22Rv1 (cell line): ENCODE measurements around the gene CALHM3.

ENCODE experiments used
- ZFX ChIP-seq: fragments of 450-650 bp; IDR thresholded peaks from 2 replicates; pipeline ENCODE4 v1.6.1; 2017; ENCODE audit warnings: antibody characterized with exemption, borderline replicate concordance
- TF ChIP-seq, protein P1 (sequence below): fragments of 450-650 bp; IDR thresholded peaks from 2 replicates; pipeline ENCODE4 v1.5.1; 2017; ENCODE audit warnings: mild to moderate bottlenecking

- TF ChIP-seq ZFX = no peak
- TF ChIP-seq, protein P1, sequence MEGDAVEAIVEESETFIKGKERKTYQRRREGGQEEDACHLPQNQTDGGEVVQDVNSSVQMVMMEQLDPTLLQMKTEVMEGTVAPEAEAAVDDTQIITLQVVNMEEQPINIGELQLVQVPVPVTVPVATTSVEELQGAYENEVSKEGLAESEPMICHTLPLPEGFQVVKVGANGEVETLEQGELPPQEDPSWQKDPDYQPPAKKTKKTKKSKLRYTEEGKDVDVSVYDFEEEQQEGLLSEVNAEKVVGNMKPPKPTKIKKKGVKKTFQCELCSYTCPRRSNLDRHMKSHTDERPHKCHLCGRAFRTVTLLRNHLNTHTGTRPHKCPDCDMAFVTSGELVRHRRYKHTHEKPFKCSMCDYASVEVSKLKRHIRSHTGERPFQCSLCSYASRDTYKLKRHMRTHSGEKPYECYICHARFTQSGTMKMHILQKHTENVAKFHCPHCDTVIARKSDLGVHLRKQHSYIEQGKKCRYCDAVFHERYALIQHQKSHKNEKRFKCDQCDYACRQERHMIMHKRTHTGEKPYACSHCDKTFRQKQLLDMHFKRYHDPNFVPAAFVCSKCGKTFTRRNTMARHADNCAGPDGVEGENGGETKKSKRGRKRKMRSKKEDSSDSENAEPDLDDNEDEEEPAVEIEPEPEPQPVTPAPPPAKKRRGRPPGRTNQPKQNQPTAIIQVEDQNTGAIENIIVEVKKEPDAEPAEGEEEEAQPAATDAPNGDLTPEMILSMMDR = no peak
These were observed 35.2 kb upstream of the CALHM3 start for GRCh38 chr10:103514244-103514643.
